GM12874 (cell line): ENCODE data around the gene SLC29A3.

Source experiments
- CTCF ChIP-seq: IDR thresholded peaks from 2 replicates; pipeline ENCODE4 v1.5.1; 2011; ENCODE audit warnings: low read depth, mild to moderate bottlenecking, control low read depth, low read length, moderate library complexity; ENCODE audit not compliant: insufficient read depth

The SLC29A3 gene

GRCh38 chr10:71398976-71399375, 79.9 kb downstream of the SLC29A3 start:
- no peak for TF ChIP-seq CTCF

GRCh38 chr10:71399946-71400345, 80.9 kb downstream of the SLC29A3 start:
- no peak for TF ChIP-seq CTCF

- TF ChIP-seq CTCF = no peak
These were observed 82.0 kb downstream of the SLC29A3 start for GRCh38 chr10:71401056-71401455.

- TF ChIP-seq CTCF = no peak
These were observed 82.9 kb downstream of the SLC29A3 start for GRCh38 chr10:71402005-71402404.

GRCh38 chr10:71404503-71405295, 85.6 kb downstream of the SLC29A3 start:
- no peak for TF ChIP-seq CTCF

GRCh38 chr10:71406878-71407277, 87.8 kb downstream of the SLC29A3 start:
- no peak for TF ChIP-seq CTCF

GRCh38 chr10:71408436-71409225, 89.6 kb downstream of the SLC29A3 start:
- TF ChIP-seq CTCF = no peak
